GM18909 (cell line): ENCODE measurements around the gene RAB3IL1.
"Not testable (repeated sequence)": the region's sequence is repeated elsewhere in the genome, so short reads cannot be mapped to it uniquely, and the experiment has no call there.

Experiments
- ATAC-seq: cut with Tn5 transposase; IDR thresholded peaks from one replicate; pipeline ENCODE4 v1.9.1; 2021; ENCODE audit warnings: mild to moderate bottlenecking; ENCODE audit not compliant: unreplicated experiment, poor library complexity

Gene RAB3IL1, protein sequence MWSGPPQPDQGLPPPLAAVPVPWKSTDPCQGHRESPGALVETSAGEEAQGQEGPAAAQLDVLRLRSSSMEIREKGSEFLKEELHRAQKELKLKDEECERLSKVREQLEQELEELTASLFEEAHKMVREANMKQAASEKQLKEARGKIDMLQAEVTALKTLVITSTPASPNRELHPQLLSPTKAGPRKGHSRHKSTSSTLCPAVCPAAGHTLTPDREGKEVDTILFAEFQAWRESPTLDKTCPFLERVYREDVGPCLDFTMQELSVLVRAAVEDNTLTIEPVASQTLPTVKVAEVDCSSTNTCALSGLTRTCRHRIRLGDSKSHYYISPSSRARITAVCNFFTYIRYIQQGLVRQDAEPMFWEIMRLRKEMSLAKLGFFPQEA

DNA sequence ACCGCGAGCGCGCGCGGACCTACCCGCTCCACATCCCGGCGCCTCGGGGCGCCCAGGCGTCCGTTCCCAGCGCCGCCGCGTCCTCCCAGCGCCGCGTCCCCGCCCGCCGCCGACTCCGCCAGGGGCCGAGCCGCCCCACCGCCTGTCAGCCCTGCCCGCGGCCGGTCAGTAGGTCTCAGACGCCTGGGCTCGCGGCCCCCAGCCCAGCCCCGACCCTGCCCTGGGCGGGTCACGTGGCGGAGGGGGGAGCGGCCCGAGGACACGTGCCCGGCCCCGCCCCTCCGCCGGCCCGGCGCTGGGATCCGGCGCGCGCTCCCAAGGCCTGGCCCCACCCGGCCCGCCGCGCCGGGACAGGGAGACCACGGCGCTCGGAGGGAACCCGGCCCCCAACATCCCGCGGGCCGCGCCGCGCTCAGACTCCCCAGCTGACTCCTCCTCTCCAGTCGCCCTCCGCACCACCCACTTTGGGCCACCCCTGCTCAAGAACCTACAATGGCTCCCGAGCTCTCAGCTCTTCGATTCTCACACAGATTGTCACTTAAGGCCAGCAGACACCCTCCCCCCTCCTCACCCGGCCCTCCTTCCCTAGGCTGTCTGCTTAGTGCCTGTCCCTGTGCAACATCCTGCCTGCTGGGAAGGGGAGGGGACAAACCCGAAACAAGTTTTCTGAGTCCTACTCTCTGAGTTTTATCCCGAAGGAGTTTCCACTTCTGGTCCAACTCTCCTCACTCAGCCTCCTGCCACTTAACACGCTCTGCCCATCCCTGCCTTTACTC is at the start of gene RAB3IL1:
Gene RAB3IL1 (minus strand): TSS at position 233 of the 776 bp plus-strand sequence. CDS start 199 bp downstream, at position 34.
- ATAC-seq = no peak

DNA sequence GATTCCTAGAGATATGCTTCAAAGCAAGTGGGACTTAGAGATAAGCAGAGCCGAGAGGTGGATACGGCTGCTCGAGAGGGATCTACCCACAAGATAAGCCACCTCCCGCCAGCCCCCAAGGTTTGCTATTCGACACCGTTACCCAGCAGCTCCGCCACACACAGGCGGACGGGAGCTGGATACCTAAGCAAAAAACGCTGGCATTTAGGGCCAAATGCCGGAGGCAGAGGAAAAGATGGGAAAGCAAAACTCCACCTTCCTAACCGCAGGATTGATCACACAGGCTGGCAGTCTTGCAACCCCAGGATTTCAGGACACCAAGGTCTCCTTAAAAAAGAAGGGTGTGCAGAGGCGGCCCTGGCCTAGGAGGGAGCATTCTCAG is 49.4 kb upstream of the RAB3IL1 start:
- no peak for ATAC-seq

DNA sequence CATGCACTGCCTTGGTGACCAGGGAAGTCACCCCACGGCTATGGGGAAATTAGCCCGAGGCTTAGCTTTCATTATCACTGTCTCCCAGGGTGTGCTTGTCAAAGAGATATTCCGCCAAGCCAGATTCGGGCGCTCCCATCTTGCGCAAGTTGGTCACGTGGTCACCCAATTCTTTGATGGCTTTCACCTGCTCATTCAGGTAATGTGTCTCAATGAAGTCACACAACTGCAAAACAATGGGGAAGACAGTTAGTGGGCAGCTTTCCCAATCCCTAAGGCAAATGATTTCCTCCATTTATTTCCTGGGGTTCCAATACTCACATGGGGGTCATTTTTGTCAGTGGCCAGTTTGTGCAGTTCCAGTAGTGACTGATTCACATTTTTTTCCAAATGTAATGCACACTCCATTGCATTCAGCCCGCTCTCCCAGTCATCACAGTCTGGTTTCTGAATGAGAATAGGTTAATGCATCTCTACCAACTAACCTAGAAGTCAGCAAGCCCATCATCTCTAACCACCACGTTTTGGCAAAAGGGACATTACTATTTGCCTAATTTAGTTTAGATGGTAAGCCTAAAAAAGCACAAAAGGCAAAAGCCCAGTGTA is 47.4 kb upstream of the RAB3IL1 start:
- not testable (repeated sequence) for ATAC-seq

DNA sequence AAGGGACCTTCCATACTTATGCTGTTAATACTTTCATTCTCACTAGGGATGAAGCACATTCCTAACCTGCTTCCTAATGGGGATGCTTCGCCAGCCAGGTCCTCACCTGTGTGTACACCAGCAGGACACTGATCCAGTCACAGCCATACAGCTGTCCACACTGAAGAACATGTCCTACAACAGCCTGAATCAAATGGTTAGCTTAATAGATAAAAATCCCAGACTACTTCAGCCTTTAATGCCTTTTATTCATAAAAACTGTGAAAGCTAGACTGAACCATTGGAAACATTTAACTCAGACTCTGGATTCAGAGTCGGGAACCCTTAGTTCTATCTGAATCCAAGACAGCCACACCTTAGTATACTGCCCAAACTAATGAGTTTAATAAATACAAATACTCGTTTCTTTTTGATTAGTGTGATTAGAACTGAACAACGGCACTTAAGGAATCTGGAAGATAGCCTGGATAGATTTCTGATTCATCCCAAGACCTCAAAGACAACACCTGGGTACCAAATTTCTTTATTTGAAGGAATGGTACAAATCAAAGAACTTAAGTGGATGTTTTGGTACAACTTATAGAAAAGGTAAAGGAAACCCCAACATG is 46.8 kb upstream of the RAB3IL1 start:
- no peak for ATAC-seq

DNA sequence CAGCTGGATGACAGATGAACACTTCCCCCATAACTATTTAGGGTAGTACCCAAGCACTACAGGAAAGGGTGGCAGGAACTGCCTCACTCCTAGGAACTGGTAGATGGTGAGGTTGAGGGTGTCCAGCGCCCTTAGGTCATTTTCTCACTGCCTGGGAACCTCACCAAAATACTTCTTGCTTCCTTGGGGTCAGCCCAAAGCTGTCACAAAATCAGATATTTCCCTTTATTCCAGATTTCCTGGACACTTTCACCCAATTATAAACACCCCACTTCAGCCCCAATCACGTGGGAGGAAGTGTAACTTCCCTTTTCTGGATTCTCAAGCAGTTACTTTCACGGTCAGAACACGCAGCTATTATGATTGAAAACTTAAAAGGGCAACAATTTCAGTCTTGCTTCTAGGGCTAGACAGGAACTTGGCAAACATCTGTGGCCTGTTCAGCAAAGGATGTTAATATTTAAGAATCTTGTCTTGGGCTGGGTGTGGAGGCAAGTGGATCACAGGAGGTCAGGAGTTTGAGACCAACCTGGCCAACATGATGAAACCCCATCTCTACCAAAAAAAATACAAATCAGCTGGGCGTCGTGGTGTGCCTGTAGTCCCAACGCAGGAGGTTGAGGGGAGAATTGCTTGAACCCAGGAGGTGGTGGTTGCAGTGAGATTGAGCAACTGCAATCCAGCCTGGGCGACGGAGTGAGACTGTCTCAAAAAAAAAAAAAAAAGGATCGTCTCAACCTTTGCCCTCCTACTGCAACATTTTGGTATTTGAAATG is 46.1 kb upstream of the RAB3IL1 start:
- ATAC-seq = no peak

DNA sequence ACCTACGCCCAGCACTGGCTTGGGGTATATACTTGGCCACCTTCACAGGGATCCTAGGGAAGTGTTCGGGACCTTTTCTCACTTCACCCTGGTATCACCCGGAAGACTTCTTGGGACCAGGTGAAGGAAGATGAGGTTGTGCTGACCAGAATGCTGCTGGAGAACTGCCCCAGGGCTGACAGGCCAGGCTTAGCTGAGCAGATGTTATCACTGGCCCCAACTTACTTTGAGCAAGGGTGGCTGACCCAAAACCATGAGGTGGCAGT is 45.6 kb upstream of the RAB3IL1 start:
- no peak for ATAC-seq

DNA sequence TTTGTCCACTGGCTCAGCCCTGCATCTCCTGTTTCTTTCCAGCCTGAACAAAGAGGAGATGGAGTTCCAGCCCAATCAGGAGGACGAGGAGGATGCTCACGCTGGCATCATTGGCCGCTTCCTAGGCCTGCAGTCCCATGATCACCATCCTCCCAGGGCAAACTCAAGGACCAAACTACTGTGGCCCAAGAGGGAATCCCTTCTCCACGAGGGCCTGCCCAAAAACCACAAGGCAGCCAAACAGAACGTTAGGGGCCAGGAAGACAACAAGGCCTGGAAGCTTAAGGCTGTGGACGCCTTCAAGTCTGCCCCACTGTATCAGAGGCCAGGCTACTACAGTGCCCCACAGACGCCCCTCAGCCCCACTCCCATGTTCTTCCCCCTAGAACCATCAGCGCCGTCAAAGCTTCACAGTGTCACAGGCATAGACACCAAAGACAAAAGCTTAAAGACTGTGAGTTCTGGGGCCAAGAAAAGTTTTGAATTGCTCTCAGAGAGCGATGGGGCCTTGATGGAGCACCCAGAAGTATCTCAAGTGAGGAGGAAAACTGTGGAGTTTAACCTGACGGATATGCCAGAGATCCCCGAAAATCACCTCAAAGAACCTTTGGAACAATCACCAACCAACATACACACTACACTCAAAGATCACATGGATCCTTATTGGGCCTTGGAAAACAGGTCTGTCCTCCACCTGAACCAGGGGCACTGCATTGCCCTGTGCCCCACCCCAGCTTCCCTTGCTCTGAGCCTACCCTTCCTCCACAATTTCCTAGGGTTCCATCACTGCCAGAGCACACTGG is 45.0 kb upstream of the RAB3IL1 start:
- ATAC-seq = no peak

DNA sequence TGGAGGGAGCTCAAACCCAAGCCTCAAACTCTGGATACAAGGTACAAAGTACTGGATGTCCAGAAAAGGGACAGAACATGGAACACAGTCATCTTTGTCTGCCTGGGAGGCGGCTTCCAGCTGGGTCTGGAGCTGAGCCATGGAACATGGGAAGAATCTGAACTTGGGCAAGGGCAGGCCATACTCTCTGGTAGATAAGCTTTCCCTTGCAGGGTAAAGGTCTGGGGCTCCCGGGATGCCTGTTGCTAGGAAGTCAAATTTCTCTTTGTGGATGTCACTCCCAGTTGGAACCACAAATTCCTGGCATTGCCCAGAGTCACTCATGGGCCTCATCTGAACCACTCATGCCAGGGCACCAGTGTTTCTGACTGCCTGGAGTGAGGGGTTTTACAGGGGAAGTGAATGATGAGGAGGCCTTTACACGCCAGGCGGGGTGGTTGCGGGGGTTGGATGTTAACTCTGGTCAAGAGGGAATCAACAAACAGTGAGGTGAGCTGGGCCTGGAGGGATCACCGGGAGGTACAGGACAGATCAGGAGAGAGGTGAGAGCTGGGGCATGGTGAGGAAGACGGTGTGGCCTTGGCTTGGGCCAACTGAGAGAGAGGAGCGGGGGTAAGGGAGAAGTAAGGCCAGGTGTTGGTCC is 44.3 kb upstream of the RAB3IL1 start:
- ATAC-seq = no peak

DNA sequence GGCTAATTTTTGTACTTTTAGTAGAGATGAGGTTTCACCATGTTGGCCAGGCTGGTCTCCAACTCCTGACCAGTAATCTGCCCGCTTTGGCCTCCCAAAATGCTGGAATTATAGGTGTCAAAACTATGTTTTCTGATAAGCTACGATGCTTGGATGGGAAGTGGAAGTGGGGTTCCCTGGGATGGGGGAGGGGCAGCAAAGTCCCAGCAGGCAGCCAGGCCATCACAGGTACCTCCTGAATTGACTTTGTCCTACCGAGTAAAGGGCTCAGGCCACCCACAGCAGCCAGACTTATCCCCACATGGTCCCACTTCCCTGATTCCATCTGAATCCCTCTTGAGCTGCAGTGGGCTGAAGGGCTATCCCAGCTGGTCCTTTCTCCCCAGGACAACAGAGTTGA is 43.2 kb upstream of the RAB3IL1 start:
- ATAC-seq = no peak

DNA sequence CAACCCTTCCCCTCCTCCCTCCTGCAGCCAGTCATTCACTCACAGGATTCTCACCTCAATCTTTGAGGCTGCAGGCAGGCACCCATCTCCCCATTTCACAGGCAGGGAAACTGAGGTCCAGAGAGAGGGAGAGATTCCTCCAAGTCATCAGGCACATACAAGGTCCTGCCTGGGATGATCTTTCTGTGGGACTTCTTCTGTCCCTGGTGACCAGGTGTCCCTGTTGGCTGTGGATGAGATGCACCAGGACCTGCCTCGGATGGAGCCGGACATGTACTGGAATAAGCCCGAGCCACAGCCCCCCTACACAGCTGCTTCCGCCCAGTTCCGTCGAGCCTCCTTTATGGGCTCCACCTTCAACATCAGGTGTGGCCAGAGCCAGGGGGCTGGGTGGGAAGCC is 42.3 kb upstream of the RAB3IL1 start:
- no peak for ATAC-seq

DNA sequence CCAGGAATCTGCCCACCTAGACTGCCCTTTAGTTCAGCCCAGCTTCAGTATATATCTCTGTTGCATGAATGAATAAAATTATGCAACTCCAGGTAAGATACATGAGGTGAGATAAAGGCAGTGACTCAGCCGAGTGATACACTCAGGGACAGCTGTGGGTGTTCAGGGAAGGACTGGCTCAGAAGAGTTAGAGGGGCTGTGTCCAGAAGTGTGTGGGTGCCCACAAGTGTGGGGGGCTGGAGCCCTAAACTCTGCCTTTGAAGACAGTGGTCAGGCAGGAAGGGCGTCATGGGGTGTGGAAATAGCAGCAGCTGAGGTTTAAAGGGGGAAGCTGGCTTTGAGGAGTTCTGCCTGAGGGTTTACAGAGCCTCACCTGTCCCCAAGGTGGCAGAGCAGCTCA is 41.7 kb upstream of the RAB3IL1 start:
- no peak for ATAC-seq

DNA sequence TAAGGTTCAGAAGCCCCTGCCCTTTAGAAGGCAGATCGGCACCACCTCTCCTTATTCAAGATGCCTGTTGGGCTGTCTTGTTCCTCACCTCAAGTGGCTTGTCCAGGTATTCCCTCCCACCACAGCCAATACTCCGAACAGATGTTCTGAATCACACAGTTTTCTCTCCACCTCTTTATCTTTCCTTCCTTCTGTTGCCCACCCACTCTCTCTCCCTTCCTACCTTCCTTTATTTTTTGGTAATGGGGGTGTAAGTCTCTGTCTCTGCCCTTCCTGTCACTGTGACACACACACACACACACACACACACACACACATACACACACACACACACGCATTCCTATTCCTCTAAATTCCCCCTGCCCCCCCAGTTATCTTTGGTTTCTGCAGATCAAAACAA is 41.2 kb upstream of the RAB3IL1 start:
- ATAC-seq = no peak

DNA sequence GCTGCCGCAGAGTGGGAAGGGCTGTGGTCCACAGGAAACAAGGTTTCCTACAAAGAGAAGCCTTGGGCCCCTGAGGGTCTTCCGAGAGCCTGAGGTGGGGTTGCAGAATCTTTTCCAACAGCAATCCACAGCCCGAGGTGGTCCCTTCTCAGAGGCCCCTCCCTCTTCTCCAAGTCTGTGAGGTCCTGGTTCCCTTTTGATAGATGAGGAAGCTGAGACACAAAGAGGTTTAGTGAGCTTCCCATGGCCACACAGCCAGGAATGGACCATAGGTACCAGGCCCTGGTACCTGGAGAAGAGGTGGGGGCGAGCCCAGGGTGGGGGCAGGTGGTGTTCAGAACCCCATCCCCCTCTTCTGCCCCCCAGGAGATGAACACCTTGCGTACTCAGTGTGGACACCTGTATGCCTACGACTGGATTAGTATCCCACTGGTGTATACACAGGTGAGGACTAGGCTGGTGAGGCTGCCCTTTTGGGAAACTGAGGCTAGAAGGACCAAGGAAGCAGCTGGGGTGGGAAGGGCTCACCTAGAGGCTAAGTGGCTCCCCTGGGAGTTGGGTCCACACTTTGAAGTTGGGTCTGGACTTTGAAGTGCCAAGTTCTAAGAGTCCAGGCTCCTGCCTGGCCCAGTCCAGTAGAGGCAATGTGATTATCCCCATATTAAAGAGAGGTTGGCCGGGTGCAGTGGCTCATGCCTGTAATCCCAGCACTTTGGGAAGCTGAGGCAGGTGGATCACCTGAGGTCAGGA is 39.8 kb upstream of the RAB3IL1 start:
- no peak for ATAC-seq

DNA sequence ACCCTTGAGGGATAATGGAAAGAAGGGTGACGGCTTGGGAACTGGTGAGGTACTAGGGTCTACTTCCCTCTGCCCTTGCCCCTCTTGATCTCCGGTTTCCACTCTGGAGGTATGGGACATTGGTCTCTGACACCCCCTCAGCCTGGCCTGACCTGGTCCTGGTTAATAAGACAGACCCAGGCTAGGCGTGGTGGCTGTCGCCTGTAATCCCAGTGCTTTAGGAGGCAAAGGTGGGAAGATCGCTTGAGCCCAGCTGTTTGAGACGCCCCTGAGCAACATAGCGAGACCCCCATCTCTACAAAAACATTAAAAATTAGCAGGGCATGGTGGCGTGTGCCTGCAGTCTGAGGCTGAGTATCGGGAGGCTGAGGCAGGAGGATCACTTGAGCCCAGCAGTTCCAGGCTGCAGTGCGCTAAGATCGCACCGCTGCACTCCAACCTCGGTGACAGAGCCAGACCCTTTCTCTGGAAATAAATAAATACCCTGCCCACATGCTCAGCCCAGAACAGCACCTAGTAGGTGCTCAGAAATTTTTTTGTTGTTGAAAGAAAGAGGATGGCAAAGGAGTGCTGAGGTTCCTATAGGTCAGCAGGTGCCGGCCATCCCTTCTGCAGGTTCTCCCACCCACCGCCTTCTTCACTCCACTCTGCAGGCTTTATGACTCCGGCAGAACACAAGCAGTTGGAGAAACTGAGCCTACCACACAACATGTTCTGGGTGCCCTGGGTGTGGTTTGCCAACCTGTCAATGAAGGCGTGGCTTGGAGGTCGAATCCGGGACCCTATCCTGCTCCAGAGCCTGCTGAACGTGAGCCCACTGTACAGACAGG is 39.0 kb upstream of the RAB3IL1 start:
- ATAC-seq = no peak

DNA sequence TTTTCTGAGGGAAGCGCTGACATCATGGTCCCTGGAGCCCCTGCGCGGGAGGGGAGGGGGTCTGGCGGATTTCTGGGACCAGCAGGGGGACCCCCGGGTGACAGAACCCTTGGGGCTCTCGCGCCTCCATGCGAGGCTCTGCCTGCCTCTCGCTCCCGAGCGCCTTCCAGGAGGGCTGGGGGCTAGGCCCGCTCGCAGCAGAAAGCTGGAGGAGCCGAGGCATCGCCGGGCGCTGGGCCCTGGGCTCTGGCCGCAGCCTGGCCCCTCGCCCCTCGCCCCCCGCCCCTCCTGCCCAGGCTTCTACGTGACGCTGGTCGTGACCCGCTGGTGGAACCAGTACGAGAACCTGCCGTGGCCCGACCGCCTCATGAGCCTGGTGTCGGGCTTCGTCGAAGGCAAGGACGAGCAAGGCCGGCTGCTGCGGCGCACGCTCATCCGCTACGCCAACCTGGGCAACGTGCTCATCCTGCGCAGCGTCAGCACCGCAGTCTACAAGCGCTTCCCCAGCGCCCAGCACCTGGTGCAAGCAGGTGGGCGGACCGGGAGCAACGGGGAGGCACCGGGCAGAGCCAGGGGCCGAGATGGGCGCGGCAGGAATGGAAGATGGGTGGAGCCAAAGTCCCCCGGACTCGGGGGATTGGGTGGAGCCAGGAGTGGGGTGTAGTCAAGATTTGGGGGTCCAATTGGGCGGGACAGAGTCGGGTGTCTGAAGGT is 38.2 kb upstream of the RAB3IL1 start:
- ATAC-seq = no peak

DNA sequence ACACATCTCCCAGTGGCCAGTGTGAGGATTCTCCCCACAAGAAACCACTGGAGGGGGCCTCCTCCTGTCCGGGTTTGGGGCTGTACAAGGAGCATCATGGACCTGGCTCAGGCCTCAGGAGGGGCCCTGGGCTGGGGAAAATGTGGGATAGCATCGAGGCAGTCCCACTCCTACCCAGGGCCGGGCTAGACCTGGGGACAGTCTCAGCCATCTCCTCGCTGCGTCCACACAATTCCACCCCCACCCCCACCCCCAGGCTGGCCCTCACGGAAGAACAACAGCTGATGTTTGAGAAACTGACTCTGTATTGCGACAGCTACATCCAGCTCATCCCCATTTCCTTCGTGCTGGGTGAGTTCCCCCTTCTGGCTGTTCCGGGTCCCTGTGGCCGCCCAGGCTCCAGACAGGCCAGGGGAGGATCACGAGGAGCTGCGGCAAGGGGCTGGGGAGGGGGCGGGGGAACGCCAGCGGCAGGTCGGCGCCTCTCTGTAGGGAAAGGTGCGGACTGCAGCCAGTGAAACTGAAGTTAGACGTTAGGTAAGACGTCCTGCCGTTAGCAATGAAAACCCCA is 37.6 kb upstream of the RAB3IL1 start:
- no peak for ATAC-seq
